GM19395 (cell line): ENCODE results near the gene GMDS.
"Not testable (repeated sequence)": the region's sequence is repeated elsewhere in the genome, so short reads cannot be mapped to it uniquely, and the experiment has no call there.

ENCODE experiments used
- ATAC-seq: cut with Tn5 transposase; IDR thresholded peaks from one replicate; pipeline ENCODE4 v1.9.1; 2021; ENCODE audit warnings: mild to moderate bottlenecking, moderate library complexity; ENCODE audit not compliant: unreplicated experiment

GMDS gene

GRCh38 chr6:1702580-1703051 is 542.8 kb downstream of the GMDS start:
- ATAC-seq: no peak

GRCh38 chr6:1701668-1702353 is 543.6 kb downstream of the GMDS start:
- ATAC-seq: no peak

- ATAC-seq: no peak
Measured at GRCh38 chr6:1700278-1700967, 545.0 kb downstream of the GMDS start.

GRCh38 chr6:1698527-1698926 is 546.9 kb downstream of the GMDS start:
- ATAC-seq: no peak

GRCh38 chr6:1697688-1698351 is 547.6 kb downstream of the GMDS start:
- ATAC-seq: no peak

- ATAC-seq: no peak
Measured at GRCh38 chr6:1696463-1696850, 548.9 kb downstream of the GMDS start.

- no peak for ATAC-seq
Measured at GRCh38 chr6:1695546-1696462, 549.6 kb downstream of the GMDS start.

- ATAC-seq: not testable (repeated sequence)
Measured at GRCh38 chr6:1691828-1692227, 553.6 kb downstream of the GMDS start.

GRCh38 chr6:1690656-1691055 is 554.7 kb downstream of the GMDS start:
- not testable (repeated sequence) for ATAC-seq

- ATAC-seq: no peak
Measured at GRCh38 chr6:1689141-1689540, 556.3 kb downstream of the GMDS start.

- ATAC-seq: no peak
Measured at GRCh38 chr6:1688396-1688795, 557.0 kb downstream of the GMDS start.

GRCh38 chr6:1687402-1687801 is 558.0 kb downstream of the GMDS start:
- no peak for ATAC-seq

- ATAC-seq: no peak
Measured at GRCh38 chr6:1686117-1687098, 559.0 kb downstream of the GMDS start.

GRCh38 chr6:1679688-1680068 is 565.7 kb downstream of the GMDS start:
- ATAC-seq: no peak

GRCh38 chr6:1679031-1679687 is 566.2 kb downstream of the GMDS start:
- no peak for ATAC-seq

- no peak for ATAC-seq
Measured at GRCh38 chr6:1678201-1678600, 567.2 kb downstream of the GMDS start.

GRCh38 chr6:1672379-1672778 is 573.0 kb downstream of the GMDS start:
- ATAC-seq: no peak

- ATAC-seq: no peak
Measured at GRCh38 chr6:1670711-1671462, 574.5 kb downstream of the GMDS start.

GRCh38 chr6:1669996-1670395 is 575.4 kb downstream of the GMDS start:
- no peak for ATAC-seq
